Prostate gland (tissue), 2 donors: ENCODE measurements around the gene DAB1.

Experiments
- CTCF ChIP-seq, 4 experiments: fragments of 200-600 bp in 2 of 4; fragments of 450-650 bp in 2 of 4; sonication (generic) in 2 of 4; IDR thresholded peaks; 1 replicate in 3 of 4; 2 replicates in 1 of 4; pipeline ENCODE4 v1.5.1; 2016 to 2019; ENCODE audit warnings: antibody characterized with exemption in 4 of 4, mild to moderate bottlenecking in 2 of 4, moderate library complexity in 2 of 4
- POLR2A ChIP-seq: fragments of 450-650 bp; IDR thresholded peaks from one replicate; pipeline ENCODE4 v1.6.1; 2016; ENCODE audit warnings: antibody characterized with exemption, mild to moderate bottlenecking
- POLR2AphosphoS5 ChIP-seq: sonication (generic); formaldehyde crosslinking; IDR thresholded peaks from one replicate; pipeline ENCODE4 v1.6.1; 2017; ENCODE audit warnings: antibody characterized with exemption

GRCh38 chr1:57249511-57249910 is 174.3 kb downstream of the DAB1 start:
- TF ChIP-seq POLR2A (no peak), CTCF (IDR thresholded peaks at IDR 0.05) (no peak), POLR2AphosphoS5 (no peak)
